ENCODE results near the gene PIP5K1A. TPM values are rescaled to one million over a fixed set of nuclear protein-coding genes. Genes with fewer than 3 reads are reported as not detected.

Gene PIP5K1A
- total and polyA plus RNA-seq, 9 of the 15 experiments (the other 6 are each of a cell fraction or from before 2014, with no cell fraction given): 1.9 to 42.4 (median 18.8) TPM

DNA sequence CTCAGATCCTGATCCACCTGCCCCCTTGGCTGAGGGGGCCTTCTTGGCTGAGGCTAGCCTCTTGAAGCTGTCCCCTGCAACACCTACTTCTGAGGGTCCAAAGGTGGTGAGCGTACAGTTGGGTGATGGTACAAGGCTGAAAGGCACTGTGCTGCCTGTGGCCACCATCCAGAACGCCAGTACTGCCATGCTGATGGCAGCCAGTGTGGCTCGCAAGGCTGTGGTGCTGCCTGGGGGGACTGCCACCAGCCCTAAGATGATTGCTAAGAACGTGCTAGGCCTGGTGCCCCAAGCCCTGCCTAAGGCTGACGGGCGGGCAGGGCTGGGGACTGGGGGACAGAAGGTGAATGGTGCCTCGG is 89.0 kb downstream of the PIP5K1A start:
- ChIA-PET POLR2A (interaction anchor here (0.5 to 1.0 kb wide), 4 partner anchors 14 to 218 kb away, joined by 3 to 5 read pairs (median 3); partner anchors contain the start of gene PSMB4), CTCF (ENCODE audit: low intra/inter-chr PET ratio) (no interaction called here)
- in situ Hi-C loops (cut with MboI): no loop called here
- intact Hi-C loops (cut with micrococcal nuclease): loop anchor here (10.0 kb wide), 1 partner anchor 57 kb away; the partner anchor contains the start of gene RFX5
- H3K4me2 ChIP-seq (ENCODE audit: insufficient read depth, low read length): no peak overlapping the region
- peaks cover 75% of the 10 kb centered on the region; the same call in 2 of the 3 replicates for H3K36me3 ChIP-seq (ENCODE audit: control insufficient read depth, insufficient read depth, low read length)
- no peak overlapping the region for H3K4me3 ChIP-seq
- peaks cover 17% of the 10 kb centered on the region for H4K20me1 ChIP-seq (replicated peaks; ENCODE audit: control insufficient read depth, insufficient read depth, low read length)
- H3K9me1 ChIP-seq (ENCODE audit: control insufficient read depth, insufficient read depth, low read length): peaks cover 7% of the 10 kb centered on the region
- TF ChIP-seq MEIS2 (IDR thresholded peaks at IDR 0.05; ENCODE audit: partially characterized antibody): no peak
- no peak for TF ChIP-seq RBM14 (IDR thresholded peaks at IDR 0.05; ENCODE audit: borderline replicate concordance, insufficient read depth, low read depth, low read length)
- TF ChIP-seq, protein P1, sequence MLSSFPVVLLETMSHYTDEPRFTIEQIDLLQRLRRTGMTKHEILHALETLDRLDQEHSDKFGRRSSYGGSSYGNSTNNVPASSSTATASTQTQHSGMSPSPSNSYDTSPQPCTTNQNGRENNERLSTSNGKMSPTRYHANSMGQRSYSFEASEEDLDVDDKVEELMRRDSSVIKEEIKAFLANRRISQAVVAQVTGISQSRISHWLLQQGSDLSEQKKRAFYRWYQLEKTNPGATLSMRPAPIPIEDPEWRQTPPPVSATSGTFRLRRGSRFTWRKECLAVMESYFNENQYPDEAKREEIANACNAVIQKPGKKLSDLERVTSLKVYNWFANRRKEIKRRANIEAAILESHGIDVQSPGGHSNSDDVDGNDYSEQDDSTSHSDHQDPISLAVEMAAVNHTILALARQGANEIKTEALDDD (IDR thresholded peaks at IDR 0.05): no peak
- DNase-seq (ENCODE audit: extremely low read depth in 1 of 4, low spot score in 3 of 4): no peak
- no peak for ATAC-seq
- FAIRE-seq: no peak
- H3K27me3 ChIP-seq (ENCODE audit: control insufficient read depth in 2 of 2, insufficient read depth in 2 of 2, low read length in 2 of 2): no peaks in the 10 kb centered on the region
- 94% methylated on average over 7 of the region's 7 CpGs for WGBS (ENCODE audit: insufficient coverage, low coverage, missing lambda C conversion rate)
- H2AFZ ChIP-seq (ENCODE audit: low read depth, low read length): no peak overlapping the region
- no peaks in the 10 kb centered on the region for H3K9me3 ChIP-seq (replicated peaks; ENCODE audit: control insufficient read depth, insufficient read depth, low read depth, low read length)
- BruUV-seq (replicated peaks): no TSS peak
- H3K9ac ChIP-seq (ENCODE audit: insufficient read depth in 1 of 2, low read depth in 2 of 2, low read length in 2 of 2): peak overlapping the region in 1 of 2 experiments; percentile 40; a peak in 1 of 4 replicates
- H3K79me2 ChIP-seq (ENCODE audit: control insufficient read depth, insufficient read depth, low read length): peaks cover 28% of the 10 kb centered on the region
- H3K27ac ChIP-seq (ENCODE audit: extremely low read depth, low read depth, low read length): no peak overlapping the region
- H3K4me1 ChIP-seq (replicated peaks in 1 of 2; ENCODE audit: control insufficient read depth in 2 of 2, insufficient read depth in 2 of 2, low read length in 2 of 2): peaks cover 15 to 48% of the 10 kb centered on the region in 2 experiments

Data from K562 (cell line).